H1 (cell line): ENCODE data around the gene PTH1R. TPM values are rescaled to one million over a fixed set of nuclear protein-coding genes. Genes with fewer than 3 reads are reported as not detected.

Experiments used
- CTCF ChIA-PET: fragments of 300-600 bp; sonication (Branson Sonifier 250); formaldehyde crosslinking; loops from one replicate; lab custom pipeline; 2021; ENCODE audit not compliant: partially characterized antibody; lab: Charles Lee
- POLR2A ChIA-PET: fragments of 300-600 bp; sonication (Branson Sonifier 250); formaldehyde crosslinking; loops from one replicate; lab custom pipeline; 2021; ENCODE audit warnings: inconsistent platforms; ENCODE audit not compliant: partially characterized antibody; lab: Charles Lee
- DNase-seq, 2 experiments: peaks; one replicate each; pipeline versions ENCODE4 v3.0.0 to v3.0.0-alpha.2; 2010 to 2022; ENCODE audit warnings: low spot score in 2 of 2, low read depth in 1 of 2, mixed read lengths in 1 of 2
- FAIRE-seq: peaks from 2 replicates; lab custom pipeline; 2011; peaks lifted over from hg19 to GRCh38; lab: Jason Lieb, UNC
- H2AFZ ChIP-seq: 2 replicates; pipeline ENCODE4 v1.8.1; 2012; ENCODE audit warnings: low read length, inconsistent platforms
- H2AK5ac ChIP-seq: 2 replicates; pipeline ENCODE4 v1.6.1; 2013; ENCODE audit warnings: low read depth, low read length
- H2BK120ac ChIP-seq: replicated peaks from 2 replicates; pipeline ENCODE3; 2013; ENCODE audit warnings: low read depth, low read length, inconsistent platforms
- H2BK12ac ChIP-seq: 2 replicates; pipeline ENCODE4 v1.6.1; 2013; ENCODE audit warnings: low read depth, low read length
- H2BK15ac ChIP-seq: 2 replicates; pipeline ENCODE4 v1.6.1; 2013; ENCODE audit warnings: low read length
- H2BK20ac ChIP-seq: 2 replicates; pipeline ENCODE4 v1.6.1; 2013; ENCODE audit warnings: low read length
- H2BK5ac ChIP-seq: 2 replicates; pipeline ENCODE4 v1.6.1; 2013; ENCODE audit warnings: low read depth, low read length
- H3K14ac ChIP-seq: 2 replicates; pipeline ENCODE4 v1.6.1; 2013; ENCODE audit warnings: inconsistent platforms; ENCODE audit not compliant: insufficient read length
- H3K18ac ChIP-seq: 2 replicates; pipeline ENCODE4 v1.6.1; 2013; ENCODE audit warnings: low read length; ENCODE audit errors: extremely low read depth
- H3K23ac ChIP-seq: 2 replicates; pipeline ENCODE4 v1.6.1; 2013; ENCODE audit warnings: inconsistent platforms; ENCODE audit not compliant: insufficient read length
- H3K23me2 ChIP-seq: 2 replicates; pipeline ENCODE4 v1.6.1; 2013; ENCODE audit warnings: low read depth, low read length
- H3K27ac ChIP-seq: 2 replicates; pipeline ENCODE4 v1.6.1; 2011; ENCODE audit warnings: low read depth, low read length, inconsistent platforms
- H3K27me3 ChIP-seq, 4 experiments: replicated peaks in 1 of 4; 1 replicate in 1 of 4; 2 replicates in 3 of 4; pipeline versions ENCODE4 v1.6.1 to v1.8.1; 2011 to 2013; ENCODE audit warnings: low read length in 3 of 4, mild to moderate bottlenecking in 3 of 4, inconsistent platforms in 2 of 4, mixed read lengths in 2 of 4, moderate library complexity in 1 of 4; ENCODE audit not compliant: control insufficient read depth in 3 of 4, insufficient read depth in 3 of 4; ENCODE audit errors: extremely low read depth in 1 of 4
- H3K36me3 ChIP-seq, 4 experiments: 2 replicates each; pipeline versions ENCODE4 v1.6.1 to v1.8.1; 2011 to 2013; ENCODE audit warnings: mild to moderate bottlenecking in 4 of 4, low read length in 3 of 4, moderate library complexity in 2 of 4, control low read depth in 1 of 4, inconsistent platforms in 1 of 4; ENCODE audit not compliant: insufficient read depth in 4 of 4, control insufficient read depth in 2 of 4
- H3K4ac ChIP-seq: replicated peaks from 2 replicates; pipeline ENCODE3; 2013; ENCODE audit warnings: low read length, low read depth, mixed read lengths, inconsistent platforms; ENCODE audit not compliant: insufficient read length
- H3K4me1 ChIP-seq, 4 experiments: replicated peaks in 1 of 4; 1 replicate in 1 of 4; 2 replicates in 3 of 4; pipeline versions ENCODE4 v1.6.1 to v1.8.1; 2011 to 2013; ENCODE audit warnings: low read length in 3 of 4, inconsistent platforms in 2 of 4, mixed read lengths in 1 of 4; ENCODE audit not compliant: insufficient read depth in 4 of 4, control insufficient read depth in 3 of 4
- H3K4me2 ChIP-seq, 2 experiments: 2 replicates each; pipeline versions ENCODE4 v1.6.1 to v1.8.1; 2011 to 2013; ENCODE audit warnings: low read depth in 2 of 2, low read length in 2 of 2, control low read depth in 1 of 2, inconsistent platforms in 1 of 2, mild to moderate bottlenecking in 1 of 2; ENCODE audit not compliant: insufficient read depth in 1 of 2
- H3K4me3 ChIP-seq, 4 experiments: fragments of 200-600, 300-600 bp in 1 of 4; sonication (generic), shearing (Covaris generic), sonication (Bioruptor Twin) in 1 of 4; 2 replicates each; pipeline versions ENCODE4 v1.5.1 to v1.8.1; 2011 to 2016; ENCODE audit warnings: low read length in 4 of 4, low read depth in 3 of 4, control low read depth in 2 of 4, inconsistent platforms in 2 of 4, mild to moderate bottlenecking in 2 of 4, mixed read lengths in 1 of 4, moderate library complexity in 1 of 4; ENCODE audit not compliant: insufficient read depth in 2 of 4; ENCODE audit errors: extremely low read depth in 1 of 4
- H3K56ac ChIP-seq: replicated peaks from 2 replicates; pipeline ENCODE3; 2013; ENCODE audit warnings: low read depth, mild to moderate bottlenecking, mixed read lengths, low read length, inconsistent platforms; ENCODE audit not compliant: insufficient read length
- H3K79me1 ChIP-seq: 2 replicates; pipeline ENCODE4 v1.6.1; 2013; ENCODE audit warnings: low read depth, low read length, control low read depth
- H3K79me2 ChIP-seq, 2 experiments: 2 replicates each; pipeline versions ENCODE4 v1.6.1 to v1.8.1; 2012 to 2013; ENCODE audit warnings: low read length in 2 of 2, mild to moderate bottlenecking in 2 of 2, inconsistent platforms in 1 of 2; ENCODE audit not compliant: insufficient read depth in 2 of 2, control insufficient read depth in 1 of 2
- H3K9ac ChIP-seq, 4 experiments: replicated peaks in 1 of 4; 1 replicate in 1 of 4; 2 replicates in 3 of 4; pipeline versions ENCODE4 v1.6.1 to v1.8.1; 2011 to 2013; ENCODE audit warnings: low read depth in 3 of 4, low read length in 3 of 4, control low read depth in 2 of 4, mild to moderate bottlenecking in 2 of 4, moderate library complexity in 2 of 4, inconsistent platforms in 1 of 4; ENCODE audit errors: extremely low read depth in 1 of 4
- H3K9me3 ChIP-seq, 2 experiments: 2 replicates each; pipeline versions ENCODE4 v1.6.1 to v1.8.1; 2012 to 2013; ENCODE audit warnings: mild to moderate bottlenecking in 2 of 2, moderate library complexity in 2 of 2, control low read depth in 1 of 2, inconsistent platforms in 1 of 2, low read depth in 1 of 2, low read length in 1 of 2, mixed read lengths in 1 of 2; ENCODE audit not compliant: insufficient read depth in 2 of 2
- H4K20me1 ChIP-seq, 2 experiments: replicated peaks in 1 of 2; 2 replicates each; pipeline versions ENCODE3 to v1.8.1; 2011 to 2013; ENCODE audit warnings: inconsistent platforms in 2 of 2, low read length in 2 of 2, mild to moderate bottlenecking in 1 of 2; ENCODE audit not compliant: insufficient read depth in 2 of 2, control insufficient read depth in 1 of 2
- H4K5ac ChIP-seq: 2 replicates; pipeline ENCODE4 v1.6.1; 2013; ENCODE audit warnings: low read length, low read depth, mixed read lengths, inconsistent platforms; ENCODE audit not compliant: insufficient read length
- H4K8ac ChIP-seq: 2 replicates; pipeline ENCODE4 v1.8.0; 2013; ENCODE audit warnings: mild to moderate bottlenecking, moderate library complexity, low read length, inconsistent platforms; ENCODE audit not compliant: insufficient read depth; ENCODE audit errors: extremely low read depth
- H4K91ac ChIP-seq: replicated peaks from 2 replicates; pipeline ENCODE3; 2013; ENCODE audit warnings: low read length, mixed read lengths, inconsistent platforms; ENCODE audit not compliant: insufficient read length
- BACH1 ChIP-seq: IDR thresholded peaks from 2 replicates; pipeline ENCODE4 v1.6.1; 2012; ENCODE audit warnings: low read length, improper control_type of control experiment
- BRCA1 ChIP-seq: IDR thresholded peaks from 2 replicates; pipeline ENCODE4 v1.6.1; 2012; ENCODE audit warnings: low read depth, low read length, improper control_type of control experiment
- E2F6 ChIP-seq: IDR thresholded peaks from 2 replicates; pipeline ENCODE4 v1.6.1; 2012; ENCODE audit warnings: inconsistent platforms
- HDAC6 ChIP-seq: IDR thresholded peaks from one replicate; pipeline ENCODE4 v1.7.1; 2012; ENCODE audit warnings: low read depth, mild to moderate bottlenecking, inconsistent platforms, low read length, moderate library complexity
- JUN ChIP-seq: IDR thresholded peaks from 2 replicates; pipeline ENCODE4 v1.6.1; 2011; ENCODE audit warnings: low read depth, mild to moderate bottlenecking, improper control_type of control experiment, low read length
- JUND ChIP-seq: IDR thresholded peaks from 2 replicates; pipeline ENCODE4 v1.6.1; 2011; ENCODE audit warnings: mild to moderate bottlenecking, improper control_type of control experiment, low read length
- NANOG ChIP-seq: IDR thresholded peaks from 2 replicates; pipeline ENCODE4 v1.6.1; 2011; ENCODE audit warnings: low read length, low read depth, mild to moderate bottlenecking, inconsistent platforms; ENCODE audit not compliant: insufficient read depth, poor library complexity, severe bottlenecking
- PHF8 ChIP-seq: fragments of 200-600 bp; sonication (generic); conservative IDR thresholded peaks from 2 replicates; pipeline ENCODE4 v1.7.1; 2012; ENCODE audit warnings: low read depth, mild to moderate bottlenecking, inconsistent platforms, low read length, moderate library complexity
- POLR2A ChIP-seq, 2 experiments: IDR thresholded peaks; 1 replicate in 1 of 2; 2 replicates in 1 of 2; pipeline ENCODE4 v1.6.1; 2011; ENCODE audit warnings: low read depth in 2 of 2, low read length in 2 of 2, mild to moderate bottlenecking in 2 of 2; ENCODE audit errors: control extremely low read depth in 1 of 2
- RAD21 ChIP-seq, 2 experiments: IDR thresholded peaks in 1 of 2; conservative IDR thresholded peaks in 1 of 2; 2 replicates each; pipeline ENCODE4 v1.6.1; 2011; ENCODE audit warnings: low read depth in 2 of 2, low read length in 2 of 2, improper control_type of control experiment in 1 of 2, inconsistent platforms in 1 of 2, mild to moderate bottlenecking in 1 of 2, moderate library complexity in 1 of 2
- USF2 ChIP-seq: IDR thresholded peaks from 2 replicates; pipeline ENCODE4 v1.6.1; 2011; ENCODE audit warnings: low read length, improper control_type of control experiment
- ZNF274 ChIP-seq: IDR thresholded peaks from 2 replicates; pipeline ENCODE4 v1.7.0; 2012; ENCODE audit warnings: low read length, borderline replicate concordance; ENCODE audit errors: extremely low read depth
- WGBS, 2 experiments: shearing (Covaris generic) in 1 of 2; methylation state at CpG; one replicate each; pipeline versions ENCODE4 v1.1.6 to v1.1.7; 2013 to 2015; ENCODE audit warnings: low lambda C conversion rate in 2 of 2, mixed read lengths in 2 of 2, inconsistent platforms in 1 of 2, low coverage in 1 of 2, missing lambda C conversion rate in 1 of 2; ENCODE audit not compliant: insufficient replicate concordance in 2 of 2, insufficient coverage in 1 of 2, insufficient read length in 1 of 2; ENCODE audit errors: extremely low coverage in 1 of 2, missing lambda C conversion rate in 1 of 2; 5-methylcytosine and 5-hydroxymethylcytosine counted together
- polyA plus RNA-seq, 7 experiments: library from polyadenylated mRNA; depleted of rRNA in 3 of 7; stranded (reverse) in 5 of 7; unstranded in 2 of 7; fragments of >200 nt in 5 of 7; fragments of 200-250 nt in 2 of 7; gene quantifications; 1 replicate in 5 of 7; 2 replicates in 1 of 7; 4 replicates in 1 of 7; pipeline versions ENCODE4 v1.2.1 to v1.2.3, GENCODE V29; 2011 to 2013; ENCODE audit warnings: missing spikeins in 2 of 7, mixed read lengths in 2 of 7
- total RNA-seq: library from RNA; stranded (reverse); fragmentation: NEBNext Ultra II Directional; extraction: Animal tissue kit (Norgen Biotek cat#: 25700); gene quantifications from 2 replicates; pipeline ENCODE4 v1.2.1, GENCODE V29; 2021

The PTH1R gene
- total and polyA plus RNA-seq, 2 of the 8 experiments (the other 6 are each of a cell fraction or from before 2014, with no cell fraction given), result 0.57 to 1.5 TPM

- no peak for FAIRE-seq
- H4K91ac ChIP-seq, result no peak overlapping the region
- ChIA-PET POLR2A (no interaction called here), CTCF (interaction anchor here (1.1 to 2.1 kb wide), 6 partner anchors 28 to 673 kb away, joined by 3 to 9 read pairs (median 4); no protein-coding TSS in a partner anchor)
- H3K4ac ChIP-seq, result no peak overlapping the region
- no peak overlapping the region for H2AK5ac ChIP-seq
- H2BK5ac ChIP-seq, result no peak overlapping the region
- H3K4me1 ChIP-seq, result peaks cover 0 to 10% (median 8%) of the 10 kb centered on the region in 4 experiments; a peak in 6 of 7 replicates
- no peaks in the 10 kb centered on the region for H3K36me3 ChIP-seq
- H3K18ac ChIP-seq, result no peak overlapping the region
- no peak overlapping the region for H2AFZ ChIP-seq
- no peaks in the 10 kb centered on the region for H4K20me1 ChIP-seq
- H4K5ac ChIP-seq, result no peak overlapping the region
- no peak overlapping the region for H2BK120ac ChIP-seq
- H3K9me3 ChIP-seq, result peaks cover 0 to 4% of the 10 kb centered on the region in 2 experiments; a peak in 1 of 4 replicates
- WGBS, 2 experiments, result 95% methylated on average over 2 of the region's 3 CpGs; no CpG with 5 or more reads in 1 of the 2 experiments
- no peak overlapping the region for H2BK12ac ChIP-seq
- H3K79me1 ChIP-seq, result no peaks in the 10 kb centered on the region
- H4K8ac ChIP-seq, result no peak overlapping the region
- no peaks in the 10 kb centered on the region for H3K79me2 ChIP-seq
- H3K4me2 ChIP-seq, result peak overlapping the region in 1 of 2 experiments; percentile 64; a peak in 2 of 4 replicates
- no peak overlapping the region for H3K56ac ChIP-seq
- H2BK15ac ChIP-seq, result no peak overlapping the region; the same call in 1 of the 2 replicates
- H3K27ac ChIP-seq, result no peak overlapping the region
- H3K4me3 ChIP-seq, result no peak overlapping the region
- H3K27me3 ChIP-seq, result peaks cover 0 to 13% (median 5%) of the 10 kb centered on the region in 4 experiments; a peak in 4 of 7 replicates
- no peak overlapping the region for H3K23ac ChIP-seq
- no peak for DNase-seq
- H3K14ac ChIP-seq, result no peak overlapping the region
- no peak overlapping the region for H3K9ac ChIP-seq
- peaks cover 4% of the 10 kb centered on the region; the same call in 1 of the 2 replicates for H3K23me2 ChIP-seq
- H2BK20ac ChIP-seq, result no peak overlapping the region
- TF ChIP-seq JUND (no peak), HDAC6 (no peak), BACH1 (no peak), POLR2A (IDR thresholded peaks at IDR 0.05; ENCODE audit: control extremely low read depth in 1 of 2, low read depth in 2 of 2, low read length in 2 of 2) (no peak), JUN (no peak), NANOG (no peak), PHF8 (no peak), BRCA1 (no peak), ZNF274 (no peak), E2F6 (no peak), RAD21 (IDR thresholded peaks at IDR 0.05 in 1 of 2, conservative IDR thresholded peaks at IDR 0.05 in 1 of 2; ENCODE audit: low read depth in 2 of 2, low read length in 2 of 2) (no peak), USF2 (no peak)
These were observed 33.1 kb upstream of the PTH1R start for GRCh38 chr3:46844397-46844796.
